Esophagus squamous epithelium (tissue), 4 donors: ENCODE results near the gene ULK4.

Experiments
- CTCF ChIP-seq, 6 experiments: fragments of 450-650 bp in 4 of 6; fragments of 200-600 bp in 2 of 6; sonication (generic) in 2 of 6; IDR thresholded peaks; one replicate each; pipeline ENCODE4 v1.5.1; 2016 to 2019; ENCODE audit warnings: antibody characterized with exemption in 6 of 6, mild to moderate bottlenecking in 4 of 6, moderate library complexity in 4 of 6
- POLR2A ChIP-seq, 4 donors: fragments of 450-650 bp; IDR thresholded peaks; one replicate each; pipeline ENCODE4 v1.6.1; 2017; ENCODE audit warnings: antibody characterized with exemption in 4 of 4, mild to moderate bottlenecking in 4 of 4, moderate library complexity in 3 of 4

DNA sequence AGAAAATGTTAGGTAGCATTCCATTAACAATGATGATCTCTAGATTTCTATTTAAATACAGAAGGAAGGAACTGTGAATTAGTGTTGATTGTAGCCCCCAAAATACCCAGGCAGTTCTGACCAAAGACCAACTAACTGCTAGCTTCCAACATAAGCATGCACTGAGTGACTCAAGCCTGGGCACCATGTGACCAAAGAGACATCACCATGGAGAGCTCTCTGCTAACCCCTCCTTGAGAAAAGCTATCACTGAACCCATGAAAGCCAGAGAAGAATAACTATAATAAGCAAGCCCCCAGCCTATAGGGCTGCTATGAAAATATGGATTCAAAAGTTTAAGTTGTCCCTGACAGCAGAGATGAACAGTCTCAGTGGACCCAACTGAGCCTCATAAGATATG lies 310.2 kb downstream of the ULK4 start:
- TF ChIP-seq CTCF (IDR thresholded peaks at IDR 0.05), result no peak
- TF ChIP-seq POLR2A (IDR thresholded peaks at IDR 0.05), result no peak
